GM12891 (cell line): ENCODE measurements around the gene ALDH8A1.

ENCODE experiments used
- POLR2A ChIP-seq: IDR thresholded peaks from 2 replicates; pipeline ENCODE4 v1.6.1; 2011; ENCODE audit warnings: low read depth, low read length, control low read depth
- POLR2AphosphoS5 ChIP-seq: IDR thresholded peaks from 2 replicates; pipeline ENCODE4 v1.6.1; 2011; ENCODE audit warnings: low read depth, low read length, control low read depth

DNA sequence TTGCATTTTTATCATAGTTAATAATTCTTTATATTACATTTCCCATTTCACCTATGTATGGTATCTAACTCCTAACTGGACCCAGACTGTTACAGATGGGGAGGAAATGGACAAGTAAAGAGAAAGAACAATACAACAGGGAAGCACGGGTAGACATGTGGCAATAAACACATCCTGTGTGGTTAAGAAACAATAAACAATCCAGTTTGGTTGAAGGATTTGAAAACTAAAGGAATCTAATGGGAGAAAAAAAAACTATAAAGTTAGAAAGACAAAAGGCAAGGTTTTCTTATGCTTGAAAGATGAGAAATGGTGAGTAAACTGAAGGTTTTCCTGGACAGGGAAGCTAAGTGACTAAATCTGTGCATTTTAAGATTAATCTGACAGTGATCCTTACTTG lies 34.9 kb upstream of the ALDH8A1 start:
- TF ChIP-seq POLR2AphosphoS5: no peak
- TF ChIP-seq POLR2A: no peak
